ENCODE data around the gene STPG3. TPM values are rescaled to one million over a fixed set of nuclear protein-coding genes. Genes with fewer than 3 reads are reported as not detected.

The STPG3 gene
- total and polyA plus RNA-seq, 2 of the 13 experiments (the other 11 are each of a cell fraction or from before 2014, with no cell fraction given): not detected

GRCh38 chr9:137254624-137255447, 3.8 kb downstream of the STPG3 start, which contains the start of gene NELFB (continued):
- peak; percentile 64; the same call in 1 of the 2 replicates for TF ChIP-seq ZBTB20 (CRISPR knock-in tag; IDR thresholded peaks at IDR 0.05; ENCODE audit: borderline replicate concordance, low read depth)
- TF ChIP-seq PHF8 (CRISPR knock-in tag; IDR thresholded peaks at IDR 0.05): peak; percentile 23; the same call in 1 of the 2 replicates
- TF ChIP-seq BRD4 (CRISPR knock-in tag; IDR thresholded peaks at IDR 0.05): no peak
- TF ChIP-seq ARID5B (CRISPR knock-in tag; IDR thresholded peaks at IDR 0.05): no peak
- peak; percentile 52; the same call in 1 of the 2 replicates for TF ChIP-seq HOXA5 (CRISPR knock-in tag; IDR thresholded peaks at IDR 0.05)
- peak; percentile 45; the same call in 1 of the 2 replicates for TF ChIP-seq CAMTA2 (CRISPR knock-in tag; IDR thresholded peaks at IDR 0.05; ENCODE audit: borderline replicate concordance)
- no peak for TF ChIP-seq NR3C1 (CRISPR knock-in tag; IDR thresholded peaks at IDR 0.05)
- TF ChIP-seq RELA (CRISPR knock-in tag; IDR thresholded peaks at IDR 0.05): no peak
- no peak for TF ChIP-seq ZNF530 (CRISPR knock-in tag; IDR thresholded peaks at IDR 0.05; ENCODE audit: low read depth)
- TF ChIP-seq, protein P1, sequence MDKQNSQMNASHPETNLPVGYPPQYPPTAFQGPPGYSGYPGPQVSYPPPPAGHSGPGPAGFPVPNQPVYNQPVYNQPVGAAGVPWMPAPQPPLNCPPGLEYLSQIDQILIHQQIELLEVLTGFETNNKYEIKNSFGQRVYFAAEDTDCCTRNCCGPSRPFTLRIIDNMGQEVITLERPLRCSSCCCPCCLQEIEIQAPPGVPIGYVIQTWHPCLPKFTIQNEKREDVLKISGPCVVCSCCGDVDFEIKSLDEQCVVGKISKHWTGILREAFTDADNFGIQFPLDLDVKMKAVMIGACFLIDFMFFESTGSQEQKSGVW (CRISPR knock-in tag; IDR thresholded peaks at IDR 0.05; ENCODE audit: borderline replicate concordance): no peak
- TF ChIP-seq ZNF234 (CRISPR knock-in tag; conservative IDR thresholded peaks at IDR 0.05): 0 out of 2 replicates have a peak, but pooled peaks have one; percentile 18
- TF ChIP-seq, protein P2, sequence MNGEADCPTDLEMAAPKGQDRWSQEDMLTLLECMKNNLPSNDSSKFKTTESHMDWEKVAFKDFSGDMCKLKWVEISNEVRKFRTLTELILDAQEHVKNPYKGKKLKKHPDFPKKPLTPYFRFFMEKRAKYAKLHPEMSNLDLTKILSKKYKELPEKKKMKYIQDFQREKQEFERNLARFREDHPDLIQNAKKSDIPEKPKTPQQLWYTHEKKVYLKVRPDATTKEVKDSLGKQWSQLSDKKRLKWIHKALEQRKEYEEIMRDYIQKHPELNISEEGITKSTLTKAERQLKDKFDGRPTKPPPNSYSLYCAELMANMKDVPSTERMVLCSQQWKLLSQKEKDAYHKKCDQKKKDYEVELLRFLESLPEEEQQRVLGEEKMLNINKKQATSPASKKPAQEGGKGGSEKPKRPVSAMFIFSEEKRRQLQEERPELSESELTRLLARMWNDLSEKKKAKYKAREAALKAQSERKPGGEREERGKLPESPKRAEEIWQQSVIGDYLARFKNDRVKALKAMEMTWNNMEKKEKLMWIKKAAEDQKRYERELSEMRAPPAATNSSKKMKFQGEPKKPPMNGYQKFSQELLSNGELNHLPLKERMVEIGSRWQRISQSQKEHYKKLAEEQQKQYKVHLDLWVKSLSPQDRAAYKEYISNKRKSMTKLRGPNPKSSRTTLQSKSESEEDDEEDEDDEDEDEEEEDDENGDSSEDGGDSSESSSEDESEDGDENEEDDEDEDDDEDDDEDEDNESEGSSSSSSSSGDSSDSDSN (CRISPR knock-in tag; IDR thresholded peaks at IDR 0.05): no peak
- TF ChIP-seq SOX13 (IDR thresholded peaks at IDR 0.05): no peak
- TF ChIP-seq SOX13 (CRISPR knock-in tag; conservative IDR thresholded peaks at IDR 0.05 in 1 of 2, IDR thresholded peaks at IDR 0.05 in 1 of 2): peak in 1 of 2 experiments; percentile 20; a peak in 1 of 4 replicates
- TF ChIP-seq ZNF572 (CRISPR knock-in tag; IDR thresholded peaks at IDR 0.05): no peak
- TF ChIP-seq, protein P3, sequence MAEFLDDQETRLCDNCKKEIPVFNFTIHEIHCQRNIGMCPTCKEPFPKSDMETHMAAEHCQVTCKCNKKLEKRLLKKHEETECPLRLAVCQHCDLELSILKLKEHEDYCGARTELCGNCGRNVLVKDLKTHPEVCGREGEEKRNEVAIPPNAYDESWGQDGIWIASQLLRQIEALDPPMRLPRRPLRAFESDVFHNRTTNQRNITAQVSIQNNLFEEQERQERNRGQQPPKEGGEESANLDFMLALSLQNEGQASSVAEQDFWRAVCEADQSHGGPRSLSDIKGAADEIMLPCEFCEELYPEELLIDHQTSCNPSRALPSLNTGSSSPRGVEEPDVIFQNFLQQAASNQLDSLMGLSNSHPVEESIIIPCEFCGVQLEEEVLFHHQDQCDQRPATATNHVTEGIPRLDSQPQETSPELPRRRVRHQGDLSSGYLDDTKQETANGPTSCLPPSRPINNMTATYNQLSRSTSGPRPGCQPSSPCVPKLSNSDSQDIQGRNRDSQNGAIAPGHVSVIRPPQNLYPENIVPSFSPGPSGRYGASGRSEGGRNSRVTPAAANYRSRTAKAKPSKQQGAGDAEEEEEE (CRISPR knock-in tag; IDR thresholded peaks at IDR 0.05; ENCODE audit: borderline replicate concordance): no peak
- peak; percentile 28 for TF ChIP-seq ZNF781 (CRISPR knock-in tag; IDR thresholded peaks at IDR 0.05; ENCODE audit: borderline replicate concordance, not compliant biosample characterization)
- no peak for TF ChIP-seq RFXANK (CRISPR knock-in tag; IDR thresholded peaks at IDR 0.05)
- TF ChIP-seq KDM4B (CRISPR knock-in tag; IDR thresholded peaks at IDR 0.05): no peak
- TF ChIP-seq ZNF20 (CRISPR knock-in tag; IDR thresholded peaks at IDR 0.05): no peak

Data from HepG2 (cell line).